Prostate gland (tissue), 2 donors: Measurements from ENCODE around the gene HNRNPH2. TPM values are rescaled to one million over a fixed set of nuclear protein-coding genes. Genes with fewer than 3 reads are reported as not detected.

Source experiments
- DNase-seq: peaks from one replicate; pipeline ENCODE4 v3.0.0-alpha.2; 2019; ENCODE audit warnings: low spot score
- H3K27ac ChIP-seq, 2 donors: fragments of 200-600 bp; sonication (generic); 2 replicates each; pipeline ENCODE4 v1.5.1; 2017 to 2019
- H3K27me3 ChIP-seq: fragments of 200-600 bp; sonication (generic); replicated peaks from 2 replicates; pipeline ENCODE4 v1.5.1; 2019; ENCODE audit not compliant: insufficient read depth
- H3K36me3 ChIP-seq, 2 donors: fragments of 200-600 bp; sonication (generic); 1 replicate in 1 of 2; 2 replicates in 1 of 2; pipeline versions ENCODE4 v1.5.1 to v1.8.1; 2017 to 2019
- H3K4me1 ChIP-seq: fragments of 200-600 bp; sonication (generic); replicated peaks from 2 replicates; pipeline ENCODE4 v1.5.1; 2019
- H3K4me3 ChIP-seq, 2 donors: fragments of 200-600 bp; sonication (generic); 2 replicates each; pipeline ENCODE4 v1.5.1; 2017 to 2019
- H3K9me3 ChIP-seq: fragments of 200-600 bp; sonication (generic); 2 replicates; pipeline ENCODE4 v1.5.1; 2017
- POLR2A ChIP-seq: fragments of 450-650 bp; IDR thresholded peaks from one replicate; pipeline ENCODE4 v1.6.1; 2016; ENCODE audit warnings: antibody characterized with exemption, mild to moderate bottlenecking
- POLR2AphosphoS5 ChIP-seq: sonication (generic); formaldehyde crosslinking; IDR thresholded peaks from one replicate; pipeline ENCODE4 v1.6.1; 2017; ENCODE audit warnings: antibody characterized with exemption
- WGBS: methylation state at CpG from one replicate; pipeline ENCODE4 v1.1.5; 2018; 5-methylcytosine and 5-hydroxymethylcytosine counted together
- intact Hi-C: fragments of 100-400 bp; cut with DNase I; formaldehyde crosslinking; loops from one replicate; pipeline ENCODE4 v1.14.2; 2022
- total RNA-seq, 2 donors: library from RNA; depleted of rRNA; stranded (reverse); fragments of >200 nt; gene quantifications; one replicate each; pipeline ENCODE4 v1.1.0, GENCODE V29; 2016
- TF ChIP-seq, protein P1 (sequence below), 4 experiments: fragments of 200-600 bp in 2 of 4; fragments of 450-650 bp in 2 of 4; sonication (generic) in 2 of 4; IDR thresholded peaks; 1 replicate in 3 of 4; 2 replicates in 1 of 4; pipeline ENCODE4 v1.5.1; 2016 to 2019; ENCODE audit warnings: antibody characterized with exemption in 4 of 4, mild to moderate bottlenecking in 2 of 4, moderate library complexity in 2 of 4

The HNRNPH2 gene
- total RNA-seq, result 10 to 100 TPM; 43.7 to 56.3 TPM

GRCh38 chrX:101407748-101408531 is at the start of gene HNRNPH2, which contains the start of gene GLA:
HNRNPH2 (plus strand) TSS chrX:101408222; CDS start chrX:101411989, 3,767 bp downstream.
GLA (minus strand) TSS chrX:101407925; CDS start chrX:101407903, 22 bp downstream.
- intact Hi-C loops, result no loop called here

GRCh38 chrX:101359966-101360365 is 48.1 kb upstream of the HNRNPH2 start:
- intact Hi-C loops, result no loop called here
- H3K36me3 ChIP-seq, result no peaks in the 10 kb centered on the region
- TF ChIP-seq, protein P1, sequence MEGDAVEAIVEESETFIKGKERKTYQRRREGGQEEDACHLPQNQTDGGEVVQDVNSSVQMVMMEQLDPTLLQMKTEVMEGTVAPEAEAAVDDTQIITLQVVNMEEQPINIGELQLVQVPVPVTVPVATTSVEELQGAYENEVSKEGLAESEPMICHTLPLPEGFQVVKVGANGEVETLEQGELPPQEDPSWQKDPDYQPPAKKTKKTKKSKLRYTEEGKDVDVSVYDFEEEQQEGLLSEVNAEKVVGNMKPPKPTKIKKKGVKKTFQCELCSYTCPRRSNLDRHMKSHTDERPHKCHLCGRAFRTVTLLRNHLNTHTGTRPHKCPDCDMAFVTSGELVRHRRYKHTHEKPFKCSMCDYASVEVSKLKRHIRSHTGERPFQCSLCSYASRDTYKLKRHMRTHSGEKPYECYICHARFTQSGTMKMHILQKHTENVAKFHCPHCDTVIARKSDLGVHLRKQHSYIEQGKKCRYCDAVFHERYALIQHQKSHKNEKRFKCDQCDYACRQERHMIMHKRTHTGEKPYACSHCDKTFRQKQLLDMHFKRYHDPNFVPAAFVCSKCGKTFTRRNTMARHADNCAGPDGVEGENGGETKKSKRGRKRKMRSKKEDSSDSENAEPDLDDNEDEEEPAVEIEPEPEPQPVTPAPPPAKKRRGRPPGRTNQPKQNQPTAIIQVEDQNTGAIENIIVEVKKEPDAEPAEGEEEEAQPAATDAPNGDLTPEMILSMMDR (IDR thresholded peaks at IDR 0.05), result no peak
- TF ChIP-seq POLR2A, result no peak
- TF ChIP-seq POLR2AphosphoS5, result no peak
- H3K4me1 ChIP-seq, result no peaks in the 10 kb centered on the region
- no peak for DNase-seq
- no peak overlapping the region for H3K27ac ChIP-seq
- H3K27me3 ChIP-seq, result no peaks in the 10 kb centered on the region
- 67% methylated on average over 1 of the region's 1 CpG for whole genome bisulfite sequencing
- no peaks in the 10 kb centered on the region for H3K9me3 ChIP-seq
- no peak overlapping the region for H3K4me3 ChIP-seq

More at GRCh38 chrX:101407748-101408531, at the start of gene HNRNPH2, which contains the start of gene GLA:
- WGBS, result under 1% methylated on average over 42 of the region's 47 CpGs
- DNase-seq, result peak; percentile 91
- Histone ChIP-seq H3K36me3 (no peaks in the 10 kb centered on the region), H3K4me3 (peak within 1 kb of the TSS; percentile 48 to 49), H3K4me1 (no peaks in the 10 kb centered on the region), H3K9me3 (no peaks in the 10 kb centered on the region), H3K27ac (peak within 1 kb of the TSS; percentile 94 to 95), H3K27me3 (no peaks in the 10 kb centered on the region)
- peak; percentile 51 for TF ChIP-seq POLR2A
- peak; percentile 94 for TF ChIP-seq POLR2AphosphoS5
- TF ChIP-seq, protein P1 (IDR thresholded peaks at IDR 0.05), result no peak

DNA sequence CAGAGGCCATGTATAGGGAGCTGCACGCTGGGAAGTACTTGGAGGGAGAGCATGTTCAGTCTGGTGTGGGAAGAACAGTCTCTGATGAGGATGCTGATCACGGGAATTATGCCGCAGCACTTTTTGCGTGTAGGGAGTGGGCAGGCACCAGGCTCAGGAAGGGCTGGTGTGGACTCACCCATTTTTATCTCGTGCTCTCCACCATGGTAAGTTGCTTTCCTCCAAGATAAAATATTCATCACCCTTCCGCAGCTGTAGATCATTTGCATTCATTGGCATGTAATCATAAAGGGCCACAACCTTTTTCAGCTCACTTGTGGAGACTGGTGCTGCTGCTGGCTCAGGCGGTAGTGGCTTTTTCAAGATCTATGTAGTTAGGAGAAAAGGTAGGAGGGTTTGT is 47.6 kb upstream of the HNRNPH2 start:
- H3K36me3 ChIP-seq, result no peaks in the 10 kb centered on the region
- no peak for DNase-seq
- 90% methylated on average over 6 of the region's 7 CpGs for WGBS

GRCh38 chrX:101362116-101362515 is 45.9 kb upstream of the HNRNPH2 start:
- TF ChIP-seq, protein P1 (IDR thresholded peaks at IDR 0.05), result no peak
- no peak for TF ChIP-seq POLR2A
- TF ChIP-seq POLR2AphosphoS5, result no peak
- WGBS, result 22% methylated on average over 3 of the region's 3 CpGs
- H3K27me3 ChIP-seq, result no peaks in the 10 kb centered on the region
- no peaks in the 10 kb centered on the region for H3K4me1 ChIP-seq
- no peak for DNase-seq
- no peak overlapping the region for H3K27ac ChIP-seq
- no peaks in the 10 kb centered on the region for H3K36me3 ChIP-seq
- no peak overlapping the region for H3K4me3 ChIP-seq
- H3K9me3 ChIP-seq, result no peaks in the 10 kb centered on the region
- intact Hi-C loops, result no loop called here

More for the DNA sequence above, 47.6 kb upstream of the HNRNPH2 start:
- TF ChIP-seq POLR2A, result no peak
- TF ChIP-seq POLR2AphosphoS5, result no peak
- TF ChIP-seq, protein P1 (IDR thresholded peaks at IDR 0.05), result no peak
- H3K4me3 ChIP-seq, result no peak overlapping the region
- no peak overlapping the region for H3K27ac ChIP-seq
- no peaks in the 10 kb centered on the region for H3K9me3 ChIP-seq
- H3K4me1 ChIP-seq, result no peaks in the 10 kb centered on the region
- H3K27me3 ChIP-seq, result no peaks in the 10 kb centered on the region
- intact Hi-C loops, result no loop called here

DNA sequence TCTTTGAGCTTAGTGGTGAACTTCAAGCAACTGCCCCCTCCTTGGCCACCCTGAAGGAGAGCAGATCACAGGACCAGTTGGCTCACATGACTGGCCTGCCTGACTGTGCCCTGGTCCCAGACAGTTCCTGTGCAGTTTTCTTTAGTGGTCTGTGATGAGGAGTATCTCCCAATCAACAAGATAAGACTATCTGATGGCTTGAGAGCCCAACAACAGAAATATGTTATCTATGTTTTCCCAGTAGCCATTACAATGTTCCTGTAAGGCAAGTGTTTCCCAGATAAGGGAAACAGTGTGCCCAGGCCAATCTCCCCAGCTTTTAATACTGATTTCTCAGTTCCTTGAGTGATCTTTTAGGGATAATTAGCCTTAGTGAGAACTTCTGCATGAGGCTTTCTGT is 45.3 kb upstream of the HNRNPH2 start:
- no peak for TF ChIP-seq POLR2AphosphoS5
- no peak for TF ChIP-seq POLR2A
- TF ChIP-seq, protein P1 (IDR thresholded peaks at IDR 0.05), result no peak
- intact Hi-C loops, result no loop called here

More for the DNA sequence above, 45.3 kb upstream of the HNRNPH2 start:
- H3K27me3 ChIP-seq, result no peaks in the 10 kb centered on the region
- no peak overlapping the region for H3K27ac ChIP-seq
- H3K9me3 ChIP-seq, result no peaks in the 10 kb centered on the region
- H3K4me3 ChIP-seq, result no peak overlapping the region
- DNase-seq, result no peak
- no peaks in the 10 kb centered on the region for H3K4me1 ChIP-seq
- no peaks in the 10 kb centered on the region for H3K36me3 ChIP-seq
